Measurements from ENCODE around the gene SMAD1.
A peak's percentile ranks its signal among the peaks of the same experiment; 100 is the strongest.

Gene SMAD1

DNA sequence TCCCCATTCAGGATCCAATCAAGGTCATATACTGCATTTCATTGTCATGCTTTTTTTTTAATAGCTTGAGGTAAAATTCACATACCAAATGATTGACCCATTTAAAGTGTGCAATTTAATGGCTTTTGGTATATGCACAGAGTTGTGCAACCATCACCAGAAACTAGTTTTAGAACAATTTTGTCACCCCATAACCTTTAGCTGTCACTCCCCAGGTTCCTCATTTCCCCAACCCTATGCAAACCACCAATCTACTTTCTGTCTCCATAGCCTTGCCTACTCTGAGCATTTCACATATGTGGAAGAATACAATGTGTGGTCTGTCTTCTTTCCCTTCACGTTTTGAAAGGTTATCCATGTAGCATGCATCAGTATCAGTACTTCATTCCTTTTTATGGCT is 1.4 kb upstream of the SMAD1 start:
- no peak for DNase-seq (ENCODE audit: low read depth in 1 of 2, low spot score in 1 of 2)
- in situ Hi-C loops (cut with HindIII; ENCODE audit: low pct_unique_long_range_greater_than_20kb, low sequenced_read_pairs) = no loop called here
- TF ChIP-seq JUND (IDR thresholded peaks at IDR 0.05; ENCODE audit: low read depth) = no peak

DNA sequence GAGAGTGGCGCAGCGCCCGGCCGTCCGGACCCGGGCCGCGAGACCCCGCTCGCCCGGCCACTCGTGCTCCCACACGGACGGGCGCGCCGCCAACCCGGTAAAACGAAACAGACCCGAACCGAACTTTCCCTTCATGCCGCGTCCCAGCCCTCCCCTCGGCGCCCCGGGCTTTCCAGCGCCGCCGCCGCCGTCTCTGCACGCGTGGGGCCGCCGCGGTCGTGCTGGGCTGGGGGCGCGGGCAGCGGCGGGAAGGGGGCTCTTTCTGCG is 222 bp downstream of the SMAD1 start:
- in situ Hi-C loops (cut with HindIII; ENCODE audit: low pct_unique_long_range_greater_than_20kb, low sequenced_read_pairs) = no loop called here
- DNase-seq (ENCODE audit: low read depth in 1 of 2, low spot score in 1 of 2) = no peak
- TF ChIP-seq JUND (IDR thresholded peaks at IDR 0.05; ENCODE audit: low read depth) = no peak

DNA sequence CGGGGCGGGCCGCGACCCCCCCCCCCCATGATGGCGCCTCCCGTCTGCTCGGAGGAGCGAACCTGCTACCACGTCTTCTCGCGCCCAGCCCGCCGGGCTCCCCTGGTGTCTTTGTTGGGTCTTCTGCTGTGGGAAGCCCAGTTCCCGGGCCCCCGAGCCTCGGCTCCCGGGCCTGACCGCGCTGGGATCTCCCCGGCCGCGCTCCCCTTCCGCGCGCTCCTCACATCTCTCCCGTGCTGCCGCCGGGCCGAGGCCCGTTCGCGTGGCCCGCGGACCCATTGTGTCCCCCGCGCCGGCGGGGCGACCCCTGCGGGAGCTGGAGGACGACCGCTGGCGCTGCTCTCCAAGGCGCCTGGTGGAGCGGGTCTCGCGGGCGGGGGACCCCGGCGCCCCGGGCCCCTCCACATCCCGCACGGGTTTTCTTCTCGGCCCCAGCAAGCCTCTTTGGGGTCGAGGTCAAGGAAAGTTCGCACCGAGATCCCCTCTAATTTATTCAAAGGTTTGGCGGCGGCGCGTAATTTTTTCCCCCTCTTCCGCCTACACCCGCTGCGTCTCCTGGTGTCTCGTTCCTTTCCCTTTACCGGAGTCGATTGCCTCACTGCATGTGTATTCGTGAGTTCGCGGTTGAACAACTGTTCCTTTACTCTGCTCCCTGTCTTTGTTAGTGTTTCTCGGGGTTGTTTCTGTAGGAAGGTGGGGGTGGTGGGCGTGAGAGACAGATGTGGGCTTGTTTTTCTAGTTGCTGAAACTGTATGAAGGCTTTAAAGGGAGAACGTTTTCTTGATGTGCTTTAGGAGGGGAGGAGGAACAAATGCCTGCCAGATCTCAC is 770 bp downstream of the SMAD1 start:
- peak; percentile 24 to 61 for DNase-seq (ENCODE audit: low read depth in 1 of 2, low spot score in 1 of 2)
- in situ Hi-C loops (cut with HindIII; ENCODE audit: low pct_unique_long_range_greater_than_20kb, low sequenced_read_pairs) = no loop called here
- no peak for TF ChIP-seq JUND (IDR thresholded peaks at IDR 0.05; ENCODE audit: low read depth)

DNA sequence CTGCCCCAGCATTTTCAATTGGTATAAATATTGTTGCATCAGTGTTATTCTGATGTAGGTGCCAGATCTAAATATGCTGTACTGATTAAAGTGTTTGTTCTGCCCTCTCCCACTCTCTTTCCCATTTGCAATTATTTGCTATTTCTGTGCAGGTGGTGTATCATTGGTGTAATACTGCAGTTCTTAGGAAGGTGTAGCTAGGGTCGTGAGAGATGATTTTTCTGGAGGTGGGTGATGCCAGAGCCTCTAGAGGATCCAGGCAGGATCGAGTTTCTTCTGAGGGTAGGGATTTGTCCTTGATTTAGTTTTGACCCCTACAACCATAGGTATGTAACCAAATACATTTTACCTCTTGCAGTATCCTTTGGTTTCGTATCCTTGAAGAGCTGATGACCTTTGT is 1.9 kb downstream of the SMAD1 start:
- in situ Hi-C loops (cut with HindIII; ENCODE audit: low pct_unique_long_range_greater_than_20kb, low sequenced_read_pairs) = no loop called here
- no peak for DNase-seq (ENCODE audit: low read depth in 1 of 2, low spot score in 1 of 2)
- TF ChIP-seq JUND (IDR thresholded peaks at IDR 0.05; ENCODE audit: low read depth) = no peak

DNA sequence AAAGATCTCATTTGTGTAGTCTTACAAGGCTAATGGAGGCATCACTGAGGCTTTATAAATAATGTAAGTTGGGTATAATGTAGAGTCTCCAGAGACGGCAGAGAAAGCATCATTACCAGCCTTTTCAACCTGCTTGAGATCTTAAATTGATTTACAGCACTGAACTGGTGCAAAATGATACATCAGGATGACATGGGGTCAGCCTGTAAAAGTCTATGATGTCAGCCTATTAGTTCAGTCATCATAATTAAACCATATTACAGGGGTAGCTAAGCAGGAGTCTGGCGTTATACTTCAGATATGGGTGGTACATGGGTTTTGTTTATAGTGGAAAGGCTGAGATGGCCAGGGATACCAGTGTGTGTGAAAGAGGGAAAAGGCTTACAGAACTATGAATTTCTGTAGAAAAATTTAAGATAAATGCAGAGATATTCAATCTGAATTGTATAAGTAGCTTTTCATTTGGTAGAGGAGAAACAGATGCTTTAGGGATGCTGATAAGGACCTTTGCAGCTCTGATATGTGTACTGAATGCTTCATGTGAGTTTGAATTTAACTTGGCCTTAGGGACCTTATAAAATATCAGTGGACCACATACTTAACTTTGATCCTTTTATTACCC is 2.7 kb downstream of the SMAD1 start:
- in situ Hi-C loops (cut with HindIII; ENCODE audit: low pct_unique_long_range_greater_than_20kb, low sequenced_read_pairs) = no loop called here
- TF ChIP-seq JUND (IDR thresholded peaks at IDR 0.05; ENCODE audit: low read depth) = no peak
- DNase-seq (ENCODE audit: low read depth in 1 of 2, low spot score in 1 of 2) = no peak

DNA sequence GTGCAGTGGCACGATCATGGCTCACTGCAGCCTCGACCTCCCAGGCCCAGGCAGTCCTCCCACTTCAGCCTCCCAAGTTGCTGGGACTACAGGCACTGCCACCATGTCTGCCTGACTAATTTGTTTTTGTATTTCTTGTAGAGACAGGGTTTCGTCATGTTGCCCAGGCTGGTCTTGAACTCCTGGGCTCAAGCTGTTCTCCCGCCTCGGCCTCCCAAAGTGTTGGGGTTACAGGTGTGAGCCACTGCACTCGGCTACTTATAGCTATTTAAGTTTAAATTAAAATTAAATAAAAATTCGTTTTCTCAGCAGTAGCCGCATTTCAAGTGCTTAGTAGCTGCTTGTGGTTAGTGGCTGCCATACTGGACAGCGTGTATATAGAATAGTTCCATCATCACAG is 3.5 kb downstream of the SMAD1 start:
- no peak for DNase-seq (ENCODE audit: low read depth in 1 of 2, low spot score in 1 of 2)
- in situ Hi-C loops (cut with HindIII; ENCODE audit: low pct_unique_long_range_greater_than_20kb, low sequenced_read_pairs) = no loop called here
- TF ChIP-seq JUND (IDR thresholded peaks at IDR 0.05; ENCODE audit: low read depth) = no peak

DNA sequence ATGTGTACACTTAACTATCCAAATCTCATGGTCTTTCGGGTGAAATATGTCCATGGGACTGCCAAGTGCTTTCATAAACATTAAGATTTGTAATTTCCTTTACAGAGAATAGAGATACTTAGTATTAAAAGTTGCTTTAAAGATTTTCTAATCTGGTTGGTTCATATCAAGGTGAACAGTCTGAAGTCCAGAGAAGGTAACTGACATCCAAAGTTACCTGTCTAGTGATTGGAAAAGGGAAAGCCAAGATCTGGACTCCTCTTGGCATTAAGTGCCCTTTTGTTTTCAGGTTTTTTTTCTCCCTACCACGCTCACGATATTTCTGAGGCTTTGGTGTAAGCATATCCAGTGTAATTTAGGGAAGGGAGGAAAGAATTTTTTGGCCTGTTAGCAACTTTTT is 5.0 kb downstream of the SMAD1 start:
- no peak for TF ChIP-seq JUND (IDR thresholded peaks at IDR 0.05; ENCODE audit: low read depth)
- DNase-seq (ENCODE audit: low read depth in 1 of 2, low spot score in 1 of 2) = no peak
- in situ Hi-C loops (cut with HindIII; ENCODE audit: low pct_unique_long_range_greater_than_20kb, low sequenced_read_pairs) = no loop called here

DNA sequence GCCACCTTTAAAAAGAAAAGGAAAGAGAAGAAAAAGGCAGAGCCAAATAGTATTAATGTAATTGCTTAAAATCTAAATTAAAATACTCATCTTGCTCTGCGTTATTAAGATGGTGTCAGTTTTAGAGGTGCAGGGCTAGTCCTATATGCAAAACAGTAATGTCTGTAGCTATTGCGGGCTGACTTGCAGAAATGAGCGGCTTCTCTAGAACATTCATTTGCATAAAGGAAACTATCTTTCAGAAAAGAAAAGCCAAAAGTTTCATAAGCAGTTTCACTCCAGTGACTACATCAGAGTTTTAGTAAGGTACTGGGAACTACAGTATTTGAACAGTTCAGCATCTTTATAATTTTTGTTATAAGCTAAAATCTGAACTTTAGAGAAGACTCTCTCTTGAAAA is 6.0 kb downstream of the SMAD1 start:
- no peak for TF ChIP-seq JUND (IDR thresholded peaks at IDR 0.05; ENCODE audit: low read depth)
- no peak for DNase-seq (ENCODE audit: low read depth in 1 of 2, low spot score in 1 of 2)
- in situ Hi-C loops (cut with HindIII; ENCODE audit: low pct_unique_long_range_greater_than_20kb, low sequenced_read_pairs) = no loop called here

DNA sequence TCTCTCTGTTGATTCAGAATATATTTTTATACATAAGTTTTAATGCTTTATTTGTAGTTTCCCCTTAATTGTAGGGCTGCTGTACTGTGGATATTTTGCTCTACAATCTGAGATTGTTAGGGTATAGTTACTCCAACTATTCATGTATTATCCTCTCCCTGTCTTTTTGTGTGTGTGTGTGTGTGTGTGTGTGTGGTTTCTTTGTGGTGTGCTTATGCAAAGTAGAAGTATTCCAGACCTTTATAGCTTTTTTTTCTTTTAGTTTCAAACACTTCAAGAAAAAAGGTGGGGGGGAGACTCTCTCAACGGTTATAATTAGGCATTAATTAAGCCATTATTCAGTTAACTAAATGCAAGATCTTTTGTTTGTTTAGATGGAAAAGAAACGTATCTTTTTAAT is 6.7 kb downstream of the SMAD1 start:
- TF ChIP-seq JUND (IDR thresholded peaks at IDR 0.05; ENCODE audit: low read depth) = no peak
- no peak for DNase-seq (ENCODE audit: low read depth in 1 of 2, low spot score in 1 of 2)
- in situ Hi-C loops (cut with HindIII; ENCODE audit: low pct_unique_long_range_greater_than_20kb, low sequenced_read_pairs) = no loop called here

DNA sequence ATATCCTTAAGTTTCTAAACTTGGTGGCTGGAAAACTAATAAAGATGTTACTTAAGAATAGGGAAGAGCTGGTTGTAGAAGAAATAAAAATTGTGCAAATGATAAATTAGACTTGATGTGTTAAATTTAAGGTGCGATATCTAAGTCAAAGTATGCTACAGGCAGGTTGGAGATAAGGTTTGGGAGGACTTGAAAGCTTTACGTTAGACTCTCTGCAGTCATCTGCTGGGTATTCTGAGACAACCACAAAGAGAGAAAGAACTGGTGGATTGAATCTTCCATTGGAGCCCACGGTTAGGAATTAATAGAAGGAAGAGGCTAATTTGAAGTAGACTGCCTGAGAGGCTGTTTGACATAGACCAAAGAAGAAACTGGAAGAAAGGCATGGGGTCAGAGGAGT is 7.9 kb downstream of the SMAD1 start:
- no peak for TF ChIP-seq JUND (IDR thresholded peaks at IDR 0.05; ENCODE audit: low read depth)
- in situ Hi-C loops (cut with HindIII; ENCODE audit: low pct_unique_long_range_greater_than_20kb, low sequenced_read_pairs) = no loop called here
- no peak for DNase-seq (ENCODE audit: low read depth in 1 of 2, low spot score in 1 of 2)

DNA sequence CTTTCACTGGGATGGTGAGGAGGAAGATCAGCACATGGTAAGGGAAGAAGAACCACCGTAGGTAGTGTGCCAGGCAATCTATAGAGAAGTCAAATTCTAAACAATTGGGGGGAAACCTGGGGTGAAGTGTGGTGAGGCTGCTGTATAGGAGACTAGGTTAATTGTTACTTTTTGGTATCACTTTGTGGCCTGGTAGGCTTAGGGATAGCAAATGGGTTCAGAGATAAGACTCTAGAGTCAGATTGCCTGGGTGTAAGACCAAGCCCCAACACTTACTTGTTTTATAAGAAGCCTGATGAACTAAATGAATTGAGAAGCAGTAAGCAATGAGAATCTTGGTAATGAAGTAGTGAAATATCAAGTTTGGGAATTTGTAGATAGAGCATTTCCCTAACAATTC is 8.7 kb downstream of the SMAD1 start:
- no peak for TF ChIP-seq JUND (IDR thresholded peaks at IDR 0.05; ENCODE audit: low read depth)
- in situ Hi-C loops (cut with HindIII; ENCODE audit: low pct_unique_long_range_greater_than_20kb, low sequenced_read_pairs) = no loop called here

DNA sequence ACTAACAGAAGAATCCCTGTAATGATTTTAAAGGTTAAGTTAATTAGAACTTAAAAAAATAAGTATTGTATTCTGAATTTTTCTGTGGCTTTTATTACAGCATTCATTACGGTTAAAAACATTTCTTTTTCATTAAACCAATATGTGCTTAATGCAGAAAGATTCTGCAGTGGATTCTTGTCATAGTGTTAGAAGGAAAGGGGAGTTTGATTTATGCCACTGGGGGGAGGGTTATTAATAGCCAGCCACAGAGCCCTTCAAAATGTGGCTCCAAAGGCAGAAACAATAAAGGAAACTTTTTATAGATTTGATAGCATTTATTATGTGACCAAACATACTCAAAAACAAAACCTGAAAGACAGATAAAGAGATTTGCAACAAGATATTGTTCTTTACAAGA is 9.1 kb downstream of the SMAD1 start:
- in situ Hi-C loops (cut with HindIII; ENCODE audit: low pct_unique_long_range_greater_than_20kb, low sequenced_read_pairs) = no loop called here
- no peak for DNase-seq (ENCODE audit: low read depth in 1 of 2, low spot score in 1 of 2)
- no peak for TF ChIP-seq JUND (IDR thresholded peaks at IDR 0.05; ENCODE audit: low read depth)

More for the DNA sequence above, 8.7 kb downstream of the SMAD1 start:
- DNase-seq (ENCODE audit: low read depth in 1 of 2, low spot score in 1 of 2) = no peak

DNA sequence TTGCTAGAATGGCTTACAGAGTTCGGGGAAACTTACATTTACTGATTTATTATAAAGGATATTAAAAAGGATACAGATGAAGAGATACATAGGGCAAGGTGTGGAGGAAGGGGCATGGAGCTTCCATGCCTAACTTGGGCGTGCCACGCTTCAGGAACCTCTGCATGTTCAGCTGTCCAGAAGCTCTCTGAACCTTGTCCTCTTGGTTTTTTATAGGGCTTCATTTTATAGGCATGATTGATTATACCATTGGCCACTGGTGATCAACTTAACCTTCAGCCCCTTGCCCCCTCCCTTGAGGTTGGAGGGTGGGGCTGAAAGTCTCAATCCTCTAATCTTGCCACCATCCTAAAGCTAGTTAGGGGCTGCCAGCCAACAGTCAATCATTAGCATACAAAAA is 10.7 kb downstream of the SMAD1 start:
- no peak for DNase-seq (ENCODE audit: low read depth in 1 of 2, low spot score in 1 of 2)
- in situ Hi-C loops (cut with HindIII; ENCODE audit: low pct_unique_long_range_greater_than_20kb, low sequenced_read_pairs) = no loop called here
- TF ChIP-seq JUND (IDR thresholded peaks at IDR 0.05; ENCODE audit: low read depth) = no peak

DNA sequence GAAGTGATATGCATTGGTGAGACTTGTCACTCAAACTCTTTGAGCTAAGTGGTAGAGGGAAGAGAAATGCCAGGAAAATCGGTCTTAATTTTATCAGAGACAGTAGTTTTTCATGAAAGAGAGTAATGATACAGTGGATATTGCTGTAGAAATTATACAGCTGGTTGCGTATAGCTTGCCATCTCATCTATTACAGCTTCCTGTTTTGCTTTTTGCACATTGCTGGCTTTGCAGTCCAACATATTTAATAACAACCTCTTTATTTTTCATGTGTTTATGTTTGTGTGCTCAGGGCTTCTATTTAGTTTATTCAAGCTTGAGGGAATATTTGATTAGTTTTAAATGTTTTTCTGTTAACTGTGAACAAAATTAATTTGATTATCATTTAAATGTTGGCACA is 11.5 kb downstream of the SMAD1 start:
- DNase-seq (ENCODE audit: low read depth in 1 of 2, low spot score in 1 of 2) = no peak
- in situ Hi-C loops (cut with HindIII; ENCODE audit: low pct_unique_long_range_greater_than_20kb, low sequenced_read_pairs) = no loop called here
- TF ChIP-seq JUND (IDR thresholded peaks at IDR 0.05; ENCODE audit: low read depth) = no peak

Measured in T47D (cell line).